ENCODE data around the gene HTT.

The HTT gene

GRCh38 chr4:3114377-3114776 lies 39.9 kb downstream of the HTT start:
- Histone ChIP-seq H3K4me3 (ENCODE audit: low read depth, low read length) (no peak overlapping the region), H3K9me3 (no peaks in the 10 kb centered on the region), H3K36me3 (peaks cover 26% of the 10 kb centered on the region), H3K4me1 (no peaks in the 10 kb centered on the region; the same call in 1 of the 2 replicates), H3K27me3 (no peaks in the 10 kb centered on the region)
- no peak for TF ChIP-seq CTCF (IDR thresholded peaks at IDR 0.05; ENCODE audit: low read depth, low read length)
- DNase-seq: no peak

DNA sequence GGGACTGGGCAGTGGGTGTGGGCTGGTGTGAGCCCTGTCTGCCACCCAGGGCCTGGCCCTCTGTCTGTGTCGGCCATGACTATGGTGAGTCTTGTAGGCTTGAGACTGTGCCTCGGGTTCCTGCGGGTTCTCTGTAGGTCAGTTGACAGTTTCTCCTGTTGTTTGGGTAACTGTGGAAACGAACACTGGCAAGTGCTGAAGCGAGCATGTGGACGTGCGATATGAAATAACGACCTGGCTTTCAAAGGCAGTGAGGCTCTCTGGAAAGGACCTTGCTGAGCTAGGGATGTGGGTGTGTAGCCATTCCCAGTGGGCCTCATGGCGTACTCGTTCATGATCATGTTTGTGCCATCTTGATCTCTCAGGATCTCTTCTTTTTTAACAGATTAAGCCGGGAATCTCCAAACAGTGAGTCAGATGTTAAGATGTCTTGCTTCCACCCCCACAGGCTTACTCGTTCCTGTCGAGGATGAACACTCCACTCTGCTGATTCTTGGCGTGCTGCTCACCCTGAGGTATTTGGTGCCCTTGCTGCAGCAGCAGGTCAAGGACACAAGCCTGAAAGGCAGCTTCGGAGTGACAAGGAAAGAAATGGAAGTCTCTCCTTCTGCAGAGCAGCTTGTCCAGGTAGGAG lies 41.3 kb downstream of the HTT start:
- H3K36me3 ChIP-seq: peaks cover 18% of the 10 kb centered on the region
- no peaks in the 10 kb centered on the region for H3K9me3 ChIP-seq
- H3K4me3 ChIP-seq (ENCODE audit: low read depth, low read length): no peak overlapping the region
- DNase-seq: no peak
- no peaks in the 10 kb centered on the region for H3K27me3 ChIP-seq
- TF ChIP-seq CTCF (IDR thresholded peaks at IDR 0.05; ENCODE audit: low read depth, low read length): no peak
- no peaks in the 10 kb centered on the region; the same call in 1 of the 2 replicates for H3K4me1 ChIP-seq

DNA sequence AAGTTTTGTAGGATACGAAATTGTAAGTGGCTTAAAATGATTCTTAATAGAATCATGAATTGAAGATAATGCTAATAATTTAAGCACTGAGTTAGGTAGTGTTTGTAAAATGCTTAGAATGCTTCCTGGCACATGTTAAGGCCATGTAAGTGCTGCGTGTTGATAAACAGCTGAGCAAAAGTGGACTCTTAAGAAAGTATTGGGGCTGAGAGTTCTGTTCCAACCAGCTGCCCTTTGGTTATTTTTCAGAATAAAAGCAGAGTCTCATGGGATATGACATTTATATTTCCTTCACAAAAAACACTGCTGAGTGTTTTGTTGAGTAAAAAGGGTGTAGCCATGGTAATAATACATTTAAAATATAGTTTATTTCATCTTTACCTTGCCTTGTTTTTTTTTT lies 42.5 kb downstream of the HTT start:
- Histone ChIP-seq H3K4me1 (no peaks in the 10 kb centered on the region; the same call in 1 of the 2 replicates), H3K27me3 (no peaks in the 10 kb centered on the region), H3K4me3 (ENCODE audit: low read depth, low read length) (no peak overlapping the region), H3K36me3 (peaks cover 19% of the 10 kb centered on the region), H3K9me3 (no peaks in the 10 kb centered on the region)
- no peak for TF ChIP-seq CTCF (IDR thresholded peaks at IDR 0.05; ENCODE audit: low read depth, low read length)
- no peak for DNase-seq

DNA sequence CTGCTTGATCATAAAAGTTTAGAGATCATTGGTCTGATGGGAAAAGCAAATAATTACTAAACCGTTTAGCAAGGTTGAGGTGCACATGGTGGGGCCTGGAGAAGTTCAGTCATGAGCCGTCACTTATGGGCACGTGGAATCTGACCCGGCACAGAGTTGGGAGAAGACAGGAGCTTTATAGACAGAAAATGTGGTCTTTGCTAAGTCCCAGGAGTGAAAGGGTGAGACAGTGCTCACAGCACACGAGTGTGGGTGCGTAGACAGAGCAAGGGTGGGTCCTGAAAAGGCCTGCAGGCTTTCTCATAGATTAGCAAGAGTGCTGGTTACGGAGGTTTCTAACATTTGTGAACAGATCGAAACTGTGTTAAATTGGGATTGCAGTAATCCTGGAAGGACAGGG lies 43.8 kb downstream of the HTT start:
- no peaks in the 10 kb centered on the region for H3K27me3 ChIP-seq
- no peaks in the 10 kb centered on the region for H3K9me3 ChIP-seq
- TF ChIP-seq CTCF (IDR thresholded peaks at IDR 0.05; ENCODE audit: low read depth, low read length): no peak
- peaks cover 23% of the 10 kb centered on the region for H3K36me3 ChIP-seq
- DNase-seq: no peak
- no peak overlapping the region for H3K4me3 ChIP-seq (ENCODE audit: low read depth, low read length)
- no peaks in the 10 kb centered on the region; the same call in 1 of the 2 replicates for H3K4me1 ChIP-seq

GRCh38 chr4:3119464-3119863 lies 45.0 kb downstream of the HTT start:
- H3K27me3 ChIP-seq: no peaks in the 10 kb centered on the region
- peaks cover 23% of the 10 kb centered on the region for H3K36me3 ChIP-seq
- no peaks in the 10 kb centered on the region for H3K9me3 ChIP-seq
- DNase-seq: no peak
- no peak for TF ChIP-seq CTCF (IDR thresholded peaks at IDR 0.05; ENCODE audit: low read depth, low read length)
- no peak overlapping the region for H3K4me3 ChIP-seq (ENCODE audit: low read depth, low read length)
- H3K4me1 ChIP-seq: no peaks in the 10 kb centered on the region; the same call in 1 of the 2 replicates

DNA sequence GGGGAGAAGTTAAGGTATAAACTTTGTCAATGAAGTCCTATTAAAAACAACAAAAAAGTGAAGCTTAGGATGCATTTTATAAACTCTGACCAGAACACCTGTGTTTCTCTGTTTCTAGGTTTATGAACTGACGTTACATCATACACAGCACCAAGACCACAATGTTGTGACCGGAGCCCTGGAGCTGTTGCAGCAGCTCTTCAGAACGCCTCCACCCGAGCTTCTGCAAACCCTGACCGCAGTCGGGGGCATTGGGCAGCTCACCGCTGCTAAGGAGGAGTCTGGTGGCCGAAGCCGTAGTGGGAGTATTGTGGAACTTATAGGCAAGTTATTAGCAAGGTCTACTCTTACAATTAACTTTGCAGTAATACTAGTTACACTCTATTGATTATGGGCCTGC lies 46.6 kb downstream of the HTT start:
- Histone ChIP-seq H3K36me3 (peaks cover 22% of the 10 kb centered on the region), H3K4me1 (no peaks in the 10 kb centered on the region; the same call in 1 of the 2 replicates), H3K9me3 (no peaks in the 10 kb centered on the region), H3K27me3 (no peaks in the 10 kb centered on the region), H3K4me3 (ENCODE audit: low read depth, low read length) (no peak overlapping the region)
- DNase-seq: no peak
- TF ChIP-seq CTCF (IDR thresholded peaks at IDR 0.05; ENCODE audit: low read depth, low read length): no peak
